Inflammatory macrophage treated with lipopolysaccharide for 4 hours (primary cell): ENCODE data around the gene LGALS12.
"Not testable (repeated sequence)": the region's sequence is repeated elsewhere in the genome, so short reads cannot be mapped to it uniquely, and the experiment has no call there.

Experiments
- DNase-seq: peaks from one replicate; pipeline ENCODE4 v3.0.0-alpha.2; 2020

Gene LGALS12

GRCh38 chr11:63506876-63507275, 992 bp downstream of the LGALS12 start:
- no peak for DNase-seq

- no peak for DNase-seq
Measured at GRCh38 chr11:63507511-63507910, 1.6 kb downstream of the LGALS12 start.

GRCh38 chr11:63508009-63508408, 2.1 kb downstream of the LGALS12 start:
- DNase-seq, result peak; percentile 64

GRCh38 chr11:63508745-63509144, 2.9 kb downstream of the LGALS12 start:
- no peak for DNase-seq

GRCh38 chr11:63510360-63511047, 4.6 kb downstream of the LGALS12 start:
- DNase-seq, result no peak

GRCh38 chr11:63511048-63511748, 5.3 kb downstream of the LGALS12 start:
- DNase-seq, result no peak

GRCh38 chr11:63512816-63513215, 6.9 kb downstream of the LGALS12 start:
- no peak for DNase-seq

GRCh38 chr11:63516109-63516508, 10.2 kb downstream of the LGALS12 start:
- DNase-seq, result no peak

- no peak for DNase-seq
Measured at GRCh38 chr11:63517156-63517555, 11.3 kb downstream of the LGALS12 start.

- DNase-seq, result no peak
Measured at GRCh38 chr11:63518548-63518947, 12.7 kb downstream of the LGALS12 start.

GRCh38 chr11:63520606-63521170, 14.8 kb downstream of the LGALS12 start:
- DNase-seq, result no peak

- DNase-seq, result no peak
Measured at GRCh38 chr11:63521896-63522295, 16.0 kb downstream of the LGALS12 start.

GRCh38 chr11:63523151-63523550, 17.3 kb downstream of the LGALS12 start:
- DNase-seq, result no peak

GRCh38 chr11:63527667-63528066, 21.8 kb downstream of the LGALS12 start:
- no peak for DNase-seq

- DNase-seq, result not testable (repeated sequence)
Measured at GRCh38 chr11:63528156-63528555, 22.3 kb downstream of the LGALS12 start.

GRCh38 chr11:63528729-63529278, 22.9 kb downstream of the LGALS12 start:
- not testable (repeated sequence) for DNase-seq

GRCh38 chr11:63529373-63529772, 23.5 kb downstream of the LGALS12 start:
- not testable (repeated sequence) for DNase-seq

- DNase-seq, result no peak
Measured at GRCh38 chr11:63530021-63530420, 24.1 kb downstream of the LGALS12 start.

- not testable (repeated sequence) for DNase-seq
Measured at GRCh38 chr11:63531074-63531792, 25.3 kb downstream of the LGALS12 start.

- DNase-seq, result no peak
Measured at GRCh38 chr11:63532117-63532516, 26.2 kb downstream of the LGALS12 start.

GRCh38 chr11:63532799-63533475, 27.1 kb downstream of the LGALS12 start:
- DNase-seq, result no peak

- no peak for DNase-seq
Measured at GRCh38 chr11:63534076-63534475, 28.2 kb downstream of the LGALS12 start.
